Upper lobe of right lung (tissue), 1 donor: ENCODE data around the gene COL6A2. TPM values are rescaled to one million over a fixed set of nuclear protein-coding genes. Genes with fewer than 3 reads are reported as not detected.
A peak's percentile ranks its signal among the peaks of the same experiment; 100 is the strongest.
"Not testable (repeated sequence)": the region's sequence is repeated elsewhere in the genome, so short reads cannot be mapped to it uniquely, and the experiment has no call there.

Experiments used
- ATAC-seq: fragments of 200-7000 bp; cut with Tn5 transposase; one replicate; pipeline ENCODE4 v1.9.1; 2020; ENCODE audit warnings: mild to moderate bottlenecking, moderate library complexity
- DNase-seq: peaks from one replicate; pipeline ENCODE4 v3.0.0-alpha.2; 2020
- H3K27ac ChIP-seq: fragments of 200-600 bp; one replicate; pipeline ENCODE4 v1.8.0; 2022
- H3K27me3 ChIP-seq: fragments of 200-600 bp; one replicate; pipeline ENCODE4 v1.8.0; 2022; ENCODE audit warnings: mild to moderate bottlenecking
- H3K36me3 ChIP-seq: fragments of 200-600 bp; one replicate; pipeline ENCODE4 v1.8.0; 2022
- H3K4me1 ChIP-seq: fragments of 200-600 bp; one replicate; pipeline ENCODE4 v1.8.0; 2022
- H3K4me3 ChIP-seq: fragments of 200-600 bp; one replicate; pipeline ENCODE4 v1.8.0; 2022; ENCODE audit warnings: mild to moderate bottlenecking
- H3K9me3 ChIP-seq: fragments of 200-600 bp; one replicate; pipeline ENCODE4 v1.8.0; 2022
- intact Hi-C: fragments of 100-400 bp; cut with DNase I; formaldehyde crosslinking; loops from one replicate; pipeline ENCODE4 v1.11.0; 2022
- total RNA-seq: library from RNA; stranded (reverse); fragmentation: NEBNext Ultra II Directional; extraction: Animal tissue kit (Norgen Biotek cat#: 25700); gene quantifications from one replicate; pipeline ENCODE4 v1.2.1, GENCODE V29; 2021
- TF ChIP-seq, protein P1 (sequence below): fragments of 200-600 bp; IDR thresholded peaks from one replicate; pipeline ENCODE4 v1.8.0; 2022; ENCODE audit warnings: antibody characterized with exemption
- donor health status: DM: no; HTN: yes; CAD: no; lungs with severe emphysema.

The COL6A2 gene
- total RNA-seq, 1 donor from 2014 or later = 269 TPM

- H3K4me1 ChIP-seq = no peaks in the 10 kb centered on the region
- TF ChIP-seq, protein P1, sequence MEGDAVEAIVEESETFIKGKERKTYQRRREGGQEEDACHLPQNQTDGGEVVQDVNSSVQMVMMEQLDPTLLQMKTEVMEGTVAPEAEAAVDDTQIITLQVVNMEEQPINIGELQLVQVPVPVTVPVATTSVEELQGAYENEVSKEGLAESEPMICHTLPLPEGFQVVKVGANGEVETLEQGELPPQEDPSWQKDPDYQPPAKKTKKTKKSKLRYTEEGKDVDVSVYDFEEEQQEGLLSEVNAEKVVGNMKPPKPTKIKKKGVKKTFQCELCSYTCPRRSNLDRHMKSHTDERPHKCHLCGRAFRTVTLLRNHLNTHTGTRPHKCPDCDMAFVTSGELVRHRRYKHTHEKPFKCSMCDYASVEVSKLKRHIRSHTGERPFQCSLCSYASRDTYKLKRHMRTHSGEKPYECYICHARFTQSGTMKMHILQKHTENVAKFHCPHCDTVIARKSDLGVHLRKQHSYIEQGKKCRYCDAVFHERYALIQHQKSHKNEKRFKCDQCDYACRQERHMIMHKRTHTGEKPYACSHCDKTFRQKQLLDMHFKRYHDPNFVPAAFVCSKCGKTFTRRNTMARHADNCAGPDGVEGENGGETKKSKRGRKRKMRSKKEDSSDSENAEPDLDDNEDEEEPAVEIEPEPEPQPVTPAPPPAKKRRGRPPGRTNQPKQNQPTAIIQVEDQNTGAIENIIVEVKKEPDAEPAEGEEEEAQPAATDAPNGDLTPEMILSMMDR = no peak
- H3K36me3 ChIP-seq = no peaks in the 10 kb centered on the region
- intact Hi-C loops = no loop called here
- DNase-seq (peak; percentile 30), ATAC-seq (peak; percentile 13)
- H3K4me3 ChIP-seq = no peak overlapping the region
- H3K9me3 ChIP-seq = no peaks in the 10 kb centered on the region
- no peaks in the 10 kb centered on the region for H3K27me3 ChIP-seq
- H3K27ac ChIP-seq = no peak overlapping the region
Observed at GRCh38 chr21:46171996-46172862, 74.3 kb downstream of the COL6A2 start.

GRCh38 chr21:46172863-46173528 is 75.1 kb downstream of the COL6A2 start:
- H3K4me3 ChIP-seq = no peak overlapping the region
- TF ChIP-seq, protein P1 = no peak
- no peaks in the 10 kb centered on the region for H3K4me1 ChIP-seq
- ATAC-seq (no peak), DNase-seq (peak; percentile 42)
- H3K36me3 ChIP-seq = no peaks in the 10 kb centered on the region
- no peak overlapping the region for H3K27ac ChIP-seq
- intact Hi-C loops = no loop called here
- no peaks in the 10 kb centered on the region for H3K9me3 ChIP-seq
- no peaks in the 10 kb centered on the region for H3K27me3 ChIP-seq

GRCh38 chr21:46173573-46173972 is 75.7 kb downstream of the COL6A2 start:
- no peaks in the 10 kb centered on the region for H3K4me1 ChIP-seq
- H3K9me3 ChIP-seq = no peaks in the 10 kb centered on the region
- TF ChIP-seq, protein P1 = no peak
- DNase-seq (peak; percentile 37), ATAC-seq (no peak)
- H3K36me3 ChIP-seq = no peaks in the 10 kb centered on the region
- no peak overlapping the region for H3K27ac ChIP-seq
- intact Hi-C loops = no loop called here
- no peak overlapping the region for H3K4me3 ChIP-seq
- no peaks in the 10 kb centered on the region for H3K27me3 ChIP-seq

DNA sequence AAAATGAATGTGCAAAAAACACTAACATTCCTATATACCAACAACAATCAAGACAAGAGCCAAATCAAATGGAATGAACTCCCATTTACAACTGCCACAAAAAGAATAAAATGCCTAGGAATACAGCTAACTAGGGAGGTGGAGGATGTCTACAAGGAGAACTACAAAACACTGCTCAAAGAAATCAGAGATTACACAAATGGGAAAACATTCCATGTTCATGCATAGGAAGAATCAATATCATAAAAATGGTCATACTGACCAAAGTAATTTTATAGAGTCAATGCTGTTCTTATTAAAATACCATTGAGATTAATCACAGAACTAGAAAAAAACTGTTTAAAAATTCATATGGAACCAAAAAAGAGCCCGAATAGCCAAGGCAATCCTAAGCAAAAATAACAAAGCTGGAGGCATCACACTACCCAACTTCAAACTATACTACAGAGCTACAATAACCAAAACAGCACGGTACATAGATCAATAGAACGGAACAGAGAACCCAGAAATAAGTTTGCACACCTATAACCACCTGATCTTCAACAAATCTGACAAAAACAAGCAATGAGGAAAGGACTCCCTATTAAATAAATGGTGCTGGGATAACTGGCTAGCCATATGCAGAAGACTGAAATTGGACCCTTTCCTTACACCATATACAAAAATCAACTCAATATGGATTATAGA is 78.7 kb downstream of the COL6A2 start:
- H3K36me3 ChIP-seq, H3K4me1 ChIP-seq, H3K9me3 ChIP-seq, intact Hi-C loops, H3K27me3 ChIP-seq, DNase-seq, H3K27ac ChIP-seq, ATAC-seq, H3K4me3 ChIP-seq: not testable (repeated sequence)

GRCh38 chr21:46178961-46179360 is 81.0 kb downstream of the COL6A2 start:
- TF ChIP-seq, protein P1 = no peak
- Histone ChIP-seq H3K27ac (no peak overlapping the region), H3K27me3 (no peaks in the 10 kb centered on the region), H3K9me3 (no peaks in the 10 kb centered on the region), H3K4me1 (peaks cover 2% of the 10 kb centered on the region), H3K4me3 (no peak overlapping the region), H3K36me3 (no peaks in the 10 kb centered on the region)
- DNase-seq (no peak), ATAC-seq (no peak)
- intact Hi-C loops = no loop called here

Other genes with a start within 250 kb of the COL6A2 start
- 175 TPM for gene COL6A1, start 116.3 kb upstream of the COL6A2 start, total RNA-seq
- gene FTCD, start 57.5 kb downstream of the COL6A2 start, total RNA-seq = 0.46 TPM
- gene SPATC1L, start 86.3 kb downstream of the COL6A2 start, total RNA-seq = 4.7 TPM
- 108 TPM for gene LSS, start 130.7 kb downstream of the COL6A2 start, total RNA-seq
- 92.2 TPM for gene MCM3AP, start 187.5 kb downstream of the COL6A2 start, total RNA-seq
- gene YBEY, start 188.2 kb downstream of the COL6A2 start, total RNA-seq = 14.0 TPM
- gene C21orf58, start 225.8 kb downstream of the COL6A2 start, total RNA-seq = 2.3 TPM
- 29.3 TPM for gene PCNT, start 226.0 kb downstream of the COL6A2 start, total RNA-seq